Stomach (tissue), 4 donors: ENCODE data around the gene MCL1.

Experiments used
- CTCF ChIP-seq, 7 experiments: fragments of 450-650 bp in 4 of 7; fragments of 200-600 bp in 3 of 7; sonication (generic) in 3 of 7; IDR thresholded peaks; one replicate each; pipeline ENCODE4 v1.5.1; 2016 to 2019; ENCODE audit warnings: antibody characterized with exemption in 7 of 7, control low read depth in 2 of 7, mild to moderate bottlenecking in 1 of 7
- EP300 ChIP-seq: sonication (generic); formaldehyde crosslinking; IDR thresholded peaks from one replicate; pipeline ENCODE4 v1.6.1; 2017; ENCODE audit warnings: antibody characterized with exemption
- POLR2A ChIP-seq, 4 donors: fragments of 450-650 bp; IDR thresholded peaks; one replicate each; pipeline ENCODE4 v1.6.1; 2016; ENCODE audit warnings: antibody characterized with exemption in 4 of 4, control low read depth in 2 of 4, mild to moderate bottlenecking in 1 of 4, moderate library complexity in 1 of 4
- POLR2AphosphoS5 ChIP-seq, 3 donors: sonication (generic); formaldehyde crosslinking; IDR thresholded peaks; one replicate each; pipeline ENCODE4 v1.6.1; 2016; ENCODE audit warnings: antibody characterized with exemption in 3 of 3

GRCh38 chr1:150530491-150531159, 48.8 kb downstream of the MCL1 start:
- TF ChIP-seq CTCF (IDR thresholded peaks at IDR 0.05) (no peak), EP300 (no peak), POLR2A (IDR thresholded peaks at IDR 0.05) (no peak), POLR2AphosphoS5 (IDR thresholded peaks at IDR 0.05) (no peak)
